Upper lobe of left lung (tissue), 4 donors: ENCODE measurements around the gene SNAI3.

Experiments used
- CTCF ChIP-seq, 6 experiments: fragments of 450-650 bp in 4 of 6; fragments of 200-600 bp in 2 of 6; sonication (generic) in 2 of 6; IDR thresholded peaks; one replicate each; pipeline ENCODE4 v1.5.1; 2016 to 2019; ENCODE audit warnings: antibody characterized with exemption in 6 of 6
- POLR2A ChIP-seq, 4 donors: fragments of 450-650 bp; IDR thresholded peaks; one replicate each; pipeline ENCODE4 v1.5.1; 2016 to 2017; ENCODE audit warnings: antibody characterized with exemption in 4 of 4, mild to moderate bottlenecking in 2 of 4
- POLR2AphosphoS5 ChIP-seq, 2 donors: sonication (generic); formaldehyde crosslinking; IDR thresholded peaks; one replicate each; pipeline ENCODE4 v1.5.1; 2017; ENCODE audit warnings: antibody characterized with exemption in 2 of 2

- TF ChIP-seq CTCF (IDR thresholded peaks at IDR 0.05) (no peak), POLR2A (IDR thresholded peaks at IDR 0.05) (no peak), POLR2AphosphoS5 (IDR thresholded peaks at IDR 0.05) (no peak)
Observed at GRCh38 chr16:88634994-88635670, 51.2 kb downstream of the SNAI3 start.
